Fibroblast of the aortic adventitia (primary cell): ENCODE results near the gene PDF. TPM values are rescaled to one million over a fixed set of nuclear protein-coding genes. Genes with fewer than 3 reads are reported as not detected.

Experiments used
- DNase-seq: peaks from one replicate; pipeline ENCODE4 v3.0.0-alpha.2; 2010; ENCODE audit warnings: low read depth
- H3K4me3 ChIP-seq: 2 replicates; pipeline ENCODE4 v1.5.1; 2011; ENCODE audit warnings: low read depth, mild to moderate bottlenecking, control low read depth, low read length, moderate library complexity
- CTCF ChIP-seq: IDR thresholded peaks from 2 replicates; pipeline ENCODE4 v1.5.1; 2011; ENCODE audit warnings: mild to moderate bottlenecking, low read length, control low read depth, inconsistent platforms; ENCODE audit not compliant: insufficient read depth
- total RNA-seq: library from RNA; depleted of rRNA; stranded (reverse); fragments of >200 nt; gene quantifications from 2 replicates; pipeline ENCODE4 v1.2.3, GENCODE V29; 2012; ENCODE audit warnings: low replicate concordance

Gene PDF
- total RNA-seq, 1 donor: 16.9 TPM

GRCh38 chr16:69311533-69312387, 18.6 kb downstream of the PDF start:
- no peak for DNase-seq
- no peak for TF ChIP-seq CTCF
- peak overlapping the region; percentile 88 for H3K4me3 ChIP-seq

- TF ChIP-seq CTCF: peak; percentile 88
- H3K4me3 ChIP-seq: peak within 1 kb of the TSS; percentile 88
- peak; percentile 94 for DNase-seq
These were observed 19.5 kb downstream of the PDF start, which contains the start of gene VPS4A for GRCh38 chr16:69310653-69311532. VPS4A (plus strand) TSS chr16:69311350; CDS start chr16:69311512, 162 bp downstream.

- no peak for TF ChIP-seq CTCF
- H3K4me3 ChIP-seq: no peak overlapping the region
- DNase-seq: no peak
These were observed 21.1 kb downstream of the PDF start for GRCh38 chr16:69309316-69309715.

GRCh38 chr16:69307856-69308255, 22.5 kb downstream of the PDF start:
- no peak for TF ChIP-seq CTCF
- H3K4me3 ChIP-seq: no peak overlapping the region
- DNase-seq: no peak

- DNase-seq: no peak
- TF ChIP-seq CTCF: no peak
- H3K4me3 ChIP-seq: no peak overlapping the region
These were observed 23.3 kb downstream of the PDF start for GRCh38 chr16:69307091-69307490.

- no peak for DNase-seq
- H3K4me3 ChIP-seq: no peak overlapping the region
- TF ChIP-seq CTCF: no peak
These were observed 24.4 kb downstream of the PDF start for GRCh38 chr16:69306031-69306430.
